SK-N-MC (cell line): ENCODE measurements around the gene CLDN4.

ENCODE experiments used
- EZH2 ChIP-seq: fragments of 200-600 bp; sonication (generic); IDR thresholded peaks from one replicate; pipeline ENCODE4 v1.6.1; 2017; ENCODE audit warnings: antibody characterized with exemption
- FOXP2 ChIP-seq: optimal IDR thresholded peaks from 2 replicates; pipeline ENCODE3; 2011; ENCODE audit warnings: mild to moderate bottlenecking, moderate library complexity; ENCODE audit not compliant: insufficient read depth; ENCODE audit errors: extremely low read length, control extremely low read depth
- POLR2AphosphoS5 ChIP-seq: IDR thresholded peaks from 2 replicates; pipeline ENCODE4 v1.6.1; 2012; ENCODE audit warnings: mild to moderate bottlenecking, low read depth, low read length, borderline replicate concordance

DNA sequence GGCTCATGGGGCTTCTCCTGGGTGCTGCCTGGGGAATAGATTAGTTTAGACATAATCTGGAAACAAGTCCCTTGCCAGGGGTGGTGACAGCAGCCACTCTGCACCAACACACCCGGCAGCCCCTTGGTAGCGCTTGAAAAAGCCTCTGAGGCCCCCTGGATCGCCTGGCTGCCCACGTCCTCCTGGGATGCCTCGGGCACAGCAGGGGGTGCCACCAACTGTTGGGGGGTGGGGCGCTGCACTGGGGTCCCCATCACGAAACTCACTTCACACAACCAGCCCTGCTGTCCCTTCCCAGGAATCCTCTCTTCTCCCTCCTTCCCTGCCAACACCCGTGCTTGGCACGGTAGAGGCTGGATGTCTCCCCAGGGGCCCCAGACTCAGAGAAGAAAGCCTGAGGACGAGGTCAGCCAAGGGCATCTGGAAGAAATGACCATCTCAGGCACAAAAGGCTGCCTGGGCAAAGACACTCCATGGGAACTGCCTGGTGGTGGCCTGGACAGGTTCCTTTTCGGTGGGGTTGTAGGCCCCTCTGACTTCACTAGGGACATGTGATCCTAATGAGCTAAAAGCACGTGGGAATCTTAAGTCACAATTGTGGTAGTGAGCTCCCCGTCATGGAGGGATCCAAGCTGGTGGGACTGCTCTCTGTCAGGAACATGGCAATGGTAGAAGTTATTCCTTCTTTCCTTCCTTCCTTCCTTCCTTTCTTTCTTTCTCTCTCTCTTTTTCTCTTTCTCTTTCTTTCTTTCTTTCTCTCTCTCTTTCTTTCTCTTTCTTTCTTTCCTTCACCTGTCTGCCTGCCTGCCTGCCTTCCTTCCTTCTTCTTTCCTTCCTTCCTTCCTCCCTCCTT, 41.5 kb downstream of the CLDN4 start:
- TF ChIP-seq EZH2, result no peak
- TF ChIP-seq POLR2AphosphoS5, result no peak
- TF ChIP-seq FOXP2, result no peak
